HepG2 (cell line): ENCODE data around the gene SPRYD3. TPM values are rescaled to one million over a fixed set of nuclear protein-coding genes. Genes with fewer than 3 reads are reported as not detected.

ENCODE experiments used
- ARHGAP35 ChIP-seq: sonication (generic); formaldehyde crosslinking; IDR thresholded peaks from 2 replicates; pipeline ENCODE4 v1.9.0; 2022; ENCODE audit warnings: mild to moderate bottlenecking, inconsistent platforms, moderate library complexity, missing genetic modification reagents, borderline replicate concordance
- HDAC2 ChIP-seq: sonication (generic); formaldehyde crosslinking; IDR thresholded peaks from 2 replicates; pipeline ENCODE4 v1.4.0; 2020; ENCODE audit warnings: missing genetic modification reagents
- IKZF4 ChIP-seq: sonication (generic); formaldehyde crosslinking; IDR thresholded peaks from 2 replicates; pipeline ENCODE4 v1.5.1; 2020; ENCODE audit warnings: borderline replicate concordance, mild to moderate bottlenecking, low read depth, missing genetic modification reagents; ENCODE audit errors: not compliant biosample characterization
- KDM2A ChIP-seq: sonication (generic); formaldehyde crosslinking; IDR thresholded peaks from 2 replicates; pipeline ENCODE4 v1.4.0; 2020; ENCODE audit warnings: low read depth, missing genetic modification reagents, borderline replicate concordance
- KMT2B ChIP-seq: IDR thresholded peaks from 2 replicates; pipeline ENCODE4 v1.6.1; 2016; ENCODE audit warnings: missing genetic modification reagents, missing compliant biosample characterization
- NCOA2 ChIP-seq: sonication (generic); formaldehyde crosslinking; IDR thresholded peaks from 2 replicates; pipeline ENCODE4 v1.8.0; 2022; ENCODE audit warnings: inconsistent platforms
- NFKBIZ ChIP-seq: IDR thresholded peaks from 2 replicates; pipeline ENCODE4 v1.6.1; 2018; ENCODE audit warnings: missing genetic modification reagents, missing compliant biosample characterization
- RBAK ChIP-seq: sonication (generic); formaldehyde crosslinking; IDR thresholded peaks from 2 replicates; pipeline ENCODE4 v1.5.1; 2020; ENCODE audit warnings: mild to moderate bottlenecking, missing genetic modification reagents
- SETDB1 ChIP-seq: sonication (generic); formaldehyde crosslinking; IDR thresholded peaks from 2 replicates; pipeline ENCODE4 v1.5.1; 2020; ENCODE audit warnings: missing genetic modification reagents, mild to moderate bottlenecking, borderline replicate concordance
- SOX6 ChIP-seq, 2 experiments: fragments of 450-650 bp in 1 of 2; sonication (generic) in 1 of 2; formaldehyde crosslinking in 1 of 2; IDR thresholded peaks; 2 replicates each; pipeline versions ENCODE4 v1.4.0 to v1.6.1; 2017 to 2020; ENCODE audit warnings: antibody characterized with exemption in 1 of 2, mild to moderate bottlenecking in 1 of 2, missing genetic modification reagents in 1 of 2
- TCF12 ChIP-seq, 2 experiments: fragments of 450-650 bp in 1 of 2; sonication (generic) in 1 of 2; formaldehyde crosslinking in 1 of 2; IDR thresholded peaks; 2 replicates each; pipeline versions ENCODE4 v1.6.1 to v1.8.0; 2017 to 2022; ENCODE audit warnings: antibody characterized with exemption in 1 of 2, mild to moderate bottlenecking in 1 of 2, missing genetic modification reagents in 1 of 2, moderate library complexity in 1 of 2
- TCF7L2 ChIP-seq: IDR thresholded peaks from 2 replicates; pipeline ENCODE4 v1.6.1; 2011; ENCODE audit warnings: mild to moderate bottlenecking, low read depth, low read length, moderate library complexity
- ZFP36L2 ChIP-seq: sonication (generic); formaldehyde crosslinking; IDR thresholded peaks from 2 replicates; pipeline ENCODE4 v1.4.0; 2020; ENCODE audit warnings: missing genetic modification reagents
- ZNF501 ChIP-seq: sonication (generic); formaldehyde crosslinking; IDR thresholded peaks from 2 replicates; pipeline ENCODE4 v1.5.1; 2020; ENCODE audit warnings: mild to moderate bottlenecking, moderate library complexity, missing genetic modification reagents
- ZNF788 ChIP-seq: sonication (generic); formaldehyde crosslinking; IDR thresholded peaks from 2 replicates; pipeline ENCODE4 v1.5.0; 2020; ENCODE audit warnings: mild to moderate bottlenecking, missing genetic modification reagents, borderline replicate concordance
- polyA plus RNA-seq, 8 experiments: library from polyadenylated mRNA; depleted of rRNA in 3 of 8; stranded (reverse) in 7 of 8; unstranded in 1 of 8; fragments of >200 nt; fragmentation: Illumina TruSeq in 4 of 8; extraction: Trizol in 4 of 8; gene quantifications; 2 replicates each; pipeline versions ENCODE4 v1.2.1 to v1.2.3, GENCODE V29; 2011 to 2016; ENCODE audit warnings: low read depth in 4 of 8, missing spikeins in 1 of 8, mixed read lengths in 1 of 8; ENCODE audit not compliant: insufficient read depth in 1 of 8
- total RNA-seq, 5 experiments: library from RNA; depleted of rRNA; stranded (reverse); fragments of >200 nt; fragmentation: Illumina TruSeq; extraction: Trizol; gene quantifications; 2 replicates each; pipeline ENCODE4 v1.2.3, GENCODE V29; 2016; ENCODE audit warnings: low read depth in 1 of 5
- TF ChIP-seq, protein P1 (sequence below): sonication (generic); formaldehyde crosslinking; conservative IDR thresholded peaks from 2 replicates; pipeline ENCODE4 v1.4.0; 2020; ENCODE audit warnings: missing genetic modification reagents
- TF ChIP-seq, protein P2 (sequence below): sonication (generic); formaldehyde crosslinking; IDR thresholded peaks from 2 replicates; pipeline ENCODE4 v1.4.0; 2020; ENCODE audit warnings: missing genetic modification reagents
- TF ChIP-seq, protein P3 (sequence below): sonication (generic); formaldehyde crosslinking; IDR thresholded peaks from 2 replicates; pipeline ENCODE4 v1.4.0; 2020; ENCODE audit warnings: low read depth, mild to moderate bottlenecking, missing genetic modification reagents

SPRYD3 gene
- total and polyA plus RNA-seq, 2 of the 13 experiments (the other 11 are each of a cell fraction or from before 2014, with no cell fraction given): 9.0 to 9.2 TPM

DNA sequence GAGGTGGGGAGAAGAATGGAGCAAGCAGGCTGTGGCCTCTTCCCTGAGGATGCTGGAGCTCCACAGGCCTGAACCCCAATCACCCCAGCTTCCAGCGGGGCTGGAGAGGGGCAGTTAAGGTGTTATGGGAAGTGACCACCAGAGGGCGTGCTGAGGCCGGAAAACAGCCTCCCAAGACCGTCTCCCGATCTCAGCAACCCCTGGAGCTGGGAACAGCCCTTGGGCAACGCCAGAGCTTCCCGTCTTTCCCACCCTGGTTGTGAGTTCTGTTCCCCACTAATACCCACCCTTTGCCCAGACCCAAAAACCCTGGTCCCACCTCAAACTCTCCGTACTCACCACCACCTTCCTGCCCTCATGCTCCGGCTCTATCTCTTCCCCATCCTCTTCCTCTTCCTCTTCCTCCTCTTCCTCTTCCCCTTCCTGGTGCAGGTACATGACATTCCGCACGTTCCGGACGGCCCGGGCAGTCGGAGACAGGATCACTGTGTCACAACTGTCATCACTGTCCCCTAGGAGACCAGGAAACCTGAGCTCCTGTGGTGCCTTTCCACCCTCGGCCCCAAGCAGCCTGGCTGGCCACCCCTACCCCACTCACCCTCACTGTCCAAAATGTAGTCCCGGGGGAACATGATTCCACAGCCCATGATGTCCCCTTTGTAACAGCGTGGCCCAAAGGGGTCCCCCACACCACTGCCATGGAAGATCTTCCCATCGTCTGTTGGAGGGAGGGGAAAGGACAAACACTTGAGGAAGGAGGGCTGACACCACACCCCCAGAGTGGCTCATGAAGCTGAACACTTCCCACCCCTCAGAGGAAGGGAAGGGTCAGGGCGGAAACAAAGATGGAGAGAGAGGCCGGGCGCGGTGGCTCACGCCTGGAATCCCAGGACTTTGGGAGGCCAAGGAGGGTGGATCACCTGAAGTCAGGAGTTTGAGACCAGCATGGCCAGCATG is 12.9 kb downstream of the SPRYD3 start (continued):
- no peak for TF ChIP-seq SETDB1
- TF ChIP-seq KDM2A: 0 out of 2 replicates have a peak, but pooled peaks have one; percentile 48
- TF ChIP-seq ZNF788: no peak
- TF ChIP-seq TCF12 (IDR thresholded peaks at IDR 0.05): no peak
- no peak for TF ChIP-seq TCF12 (CRISPR knock-in tag; IDR thresholded peaks at IDR 0.05)
- no peak for TF ChIP-seq ARHGAP35 (CRISPR knock-in tag)
- TF ChIP-seq NFKBIZ (CRISPR knock-in tag): no peak
- TF ChIP-seq NCOA2 (CRISPR knock-in tag): no peak
- no peak for TF ChIP-seq RBAK (CRISPR knock-in tag)
- no peak for TF ChIP-seq ZFP36L2 (CRISPR knock-in tag)
- TF ChIP-seq TCF7L2: no peak
- TF ChIP-seq, protein P1, sequence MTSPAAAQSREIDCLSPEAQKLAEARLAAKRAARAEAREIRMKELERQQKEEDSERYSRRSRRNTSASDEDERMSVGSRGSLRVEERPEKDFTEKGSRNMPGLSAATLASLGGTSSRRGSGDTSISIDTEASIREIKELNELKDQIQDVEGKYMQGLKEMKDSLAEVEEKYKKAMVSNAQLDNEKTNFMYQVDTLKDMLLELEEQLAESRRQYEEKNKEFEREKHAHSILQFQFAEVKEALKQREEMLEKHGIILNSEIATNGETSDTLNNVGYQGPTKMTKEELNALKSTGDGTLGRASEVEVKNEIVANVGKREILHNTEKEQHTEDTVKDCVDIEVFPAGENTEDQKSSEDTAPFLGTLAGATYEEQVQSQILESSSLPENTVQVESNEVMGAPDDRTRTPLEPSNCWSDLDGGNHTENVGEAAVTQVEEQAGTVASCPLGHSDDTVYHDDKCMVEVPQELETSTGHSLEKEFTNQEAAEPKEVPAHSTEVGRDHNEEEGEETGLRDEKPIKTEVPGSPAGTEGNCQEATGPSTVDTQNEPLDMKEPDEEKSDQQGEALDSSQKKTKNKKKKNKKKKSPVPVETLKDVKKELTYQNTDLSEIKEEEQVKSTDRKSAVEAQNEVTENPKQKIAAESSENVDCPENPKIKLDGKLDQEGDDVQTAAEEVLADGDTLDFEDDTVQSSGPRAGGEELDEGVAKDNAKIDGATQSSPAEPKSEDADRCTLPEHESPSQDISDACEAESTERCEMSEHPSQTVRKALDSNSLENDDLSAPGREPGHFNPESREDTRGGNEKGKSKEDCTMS (CRISPR knock-in tag): no peak
- TF ChIP-seq SOX6 (IDR thresholded peaks at IDR 0.05): no peak
- no peak for TF ChIP-seq SOX6 (CRISPR knock-in tag; IDR thresholded peaks at IDR 0.05)
- TF ChIP-seq IKZF4 (CRISPR knock-in tag): no peak
- TF ChIP-seq, protein P2, sequence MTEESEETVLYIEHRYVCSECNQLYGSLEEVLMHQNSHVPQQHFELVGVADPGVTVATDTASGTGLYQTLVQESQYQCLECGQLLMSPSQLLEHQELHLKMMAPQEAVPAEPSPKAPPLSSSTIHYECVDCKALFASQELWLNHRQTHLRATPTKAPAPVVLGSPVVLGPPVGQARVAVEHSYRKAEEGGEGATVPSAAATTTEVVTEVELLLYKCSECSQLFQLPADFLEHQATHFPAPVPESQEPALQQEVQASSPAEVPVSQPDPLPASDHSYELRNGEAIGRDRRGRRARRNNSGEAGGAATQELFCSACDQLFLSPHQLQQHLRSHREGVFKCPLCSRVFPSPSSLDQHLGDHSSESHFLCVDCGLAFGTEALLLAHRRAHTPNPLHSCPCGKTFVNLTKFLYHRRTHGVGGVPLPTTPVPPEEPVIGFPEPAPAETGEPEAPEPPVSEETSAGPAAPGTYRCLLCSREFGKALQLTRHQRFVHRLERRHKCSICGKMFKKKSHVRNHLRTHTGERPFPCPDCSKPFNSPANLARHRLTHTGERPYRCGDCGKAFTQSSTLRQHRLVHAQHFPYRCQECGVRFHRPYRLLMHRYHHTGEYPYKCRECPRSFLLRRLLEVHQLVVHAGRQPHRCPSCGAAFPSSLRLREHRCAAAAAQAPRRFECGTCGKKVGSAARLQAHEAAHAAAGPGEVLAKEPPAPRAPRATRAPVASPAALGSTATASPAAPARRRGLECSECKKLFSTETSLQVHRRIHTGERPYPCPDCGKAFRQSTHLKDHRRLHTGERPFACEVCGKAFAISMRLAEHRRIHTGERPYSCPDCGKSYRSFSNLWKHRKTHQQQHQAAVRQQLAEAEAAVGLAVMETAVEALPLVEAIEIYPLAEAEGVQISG: 0 out of 2 replicates have a peak, but pooled peaks have one; percentile 30
- no peak for TF ChIP-seq HDAC2 (CRISPR knock-in tag)
- TF ChIP-seq ZNF501 (CRISPR knock-in tag): 0 out of 2 replicates have a peak, but pooled peaks have one; percentile 24
- no peak for TF ChIP-seq KMT2B (CRISPR knock-in tag)
- TF ChIP-seq, protein P3, sequence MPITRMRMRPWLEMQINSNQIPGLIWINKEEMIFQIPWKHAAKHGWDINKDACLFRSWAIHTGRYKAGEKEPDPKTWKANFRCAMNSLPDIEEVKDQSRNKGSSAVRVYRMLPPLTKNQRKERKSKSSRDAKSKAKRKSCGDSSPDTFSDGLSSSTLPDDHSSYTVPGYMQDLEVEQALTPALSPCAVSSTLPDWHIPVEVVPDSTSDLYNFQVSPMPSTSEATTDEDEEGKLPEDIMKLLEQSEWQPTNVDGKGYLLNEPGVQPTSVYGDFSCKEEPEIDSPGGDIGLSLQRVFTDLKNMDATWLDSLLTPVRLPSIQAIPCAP (CRISPR knock-in tag): no peak
